Lung (tissue), 12 donors: ENCODE data around the gene MYH6. TPM values are rescaled to one million over a fixed set of nuclear protein-coding genes. Genes with fewer than 3 reads are reported as not detected.

ENCODE experiments used
- ATAC-seq: fragments of 200-7000 bp; cut with Tn5 transposase; one replicate; pipeline ENCODE4 v1.9.1; 2020; ENCODE audit warnings: moderate number of reproducible peaks; ENCODE audit not compliant: insufficient read depth, low FRiP score
- DNase-seq, 3 donors: peaks; one replicate each; pipeline ENCODE4 v3.0.0-alpha.2; 2013 to 2017
- H3K27ac ChIP-seq, 2 donors: one replicate each; pipeline ENCODE4 v1.5.1; 2013; ENCODE audit warnings: mild to moderate bottlenecking in 2 of 2, moderate library complexity in 2 of 2, control low read depth in 1 of 2, inconsistent platforms in 1 of 2, low read depth in 1 of 2, low read length in 1 of 2
- H3K27me3 ChIP-seq, 3 donors: one replicate each; pipeline ENCODE4 v1.5.1; 2013; ENCODE audit warnings: low read length in 2 of 3; ENCODE audit not compliant: control insufficient read depth in 3 of 3, insufficient read depth in 3 of 3
- H3K36me3 ChIP-seq, 4 donors: one replicate each; pipeline ENCODE4 v1.5.1; 2013; ENCODE audit warnings: low read length in 4 of 4, mild to moderate bottlenecking in 1 of 4, moderate library complexity in 1 of 4; ENCODE audit not compliant: control insufficient read depth in 4 of 4, insufficient read depth in 4 of 4
- H3K4me1 ChIP-seq, 5 donors: one replicate each; pipeline ENCODE4 v1.5.1; 2013; ENCODE audit warnings: low read length in 5 of 5, mild to moderate bottlenecking in 2 of 5, moderate library complexity in 1 of 5; ENCODE audit not compliant: control insufficient read depth in 5 of 5, insufficient read depth in 5 of 5
- H3K4me3 ChIP-seq: one replicate; pipeline ENCODE4 v1.5.1; 2013; ENCODE audit warnings: mild to moderate bottlenecking, control low read depth, moderate library complexity
- H3K9ac ChIP-seq, 2 donors: one replicate each; pipeline ENCODE4 v1.5.1; 2013; ENCODE audit warnings: low read length in 2 of 2, control low read depth in 1 of 2; ENCODE audit not compliant: insufficient read depth in 1 of 2
- H3K9me3 ChIP-seq, 4 donors: one replicate each; pipeline ENCODE4 v1.5.1; 2013; ENCODE audit warnings: low read length in 3 of 4, mild to moderate bottlenecking in 1 of 4, moderate library complexity in 1 of 4; ENCODE audit not compliant: control insufficient read depth in 4 of 4, insufficient read depth in 3 of 4
- WGBS, 2 donors: extraction: QIAGEN DNeasy Blood & Tissue Kit; methylation state at CpG; one replicate each; pipeline ENCODE4 v1.1.7; 2013; 5-methylcytosine and 5-hydroxymethylcytosine counted together
- polyA plus RNA-seq, 2 donors: library from polyadenylated mRNA; stranded (reverse); fragments of 200-250 nt; gene quantifications; one replicate each; pipeline ENCODE4 v1.2.1, GENCODE V29; 2013
- total RNA-seq, 2 donors: library from RNA; depleted of rRNA in 1 of 2; stranded (reverse); fragments of >200 nt in 1 of 2; gene quantifications; one replicate each; pipeline ENCODE4 v1.2.1, GENCODE V29; 2014 to 2021
- TF ChIP-seq, protein P1 (sequence below): IDR thresholded peaks from 2 replicates; pipeline ENCODE4 v1.5.1; 2012; ENCODE audit warnings: mild to moderate bottlenecking; ENCODE audit errors: control extremely low read depth, extremely low read depth
- donor health status: control.
- donor health status: control.
- donor health status: Bipolar disorder and iron deficiency.
- donor health status: healthy.
- donor health status: DM: yes; HTN: yes; CAD: no.

Gene MYH6
- total and polyA plus RNA-seq, 4 donors, result 0.25 to 7.1 (median 0.28) TPM; not detected in 1

DNA sequence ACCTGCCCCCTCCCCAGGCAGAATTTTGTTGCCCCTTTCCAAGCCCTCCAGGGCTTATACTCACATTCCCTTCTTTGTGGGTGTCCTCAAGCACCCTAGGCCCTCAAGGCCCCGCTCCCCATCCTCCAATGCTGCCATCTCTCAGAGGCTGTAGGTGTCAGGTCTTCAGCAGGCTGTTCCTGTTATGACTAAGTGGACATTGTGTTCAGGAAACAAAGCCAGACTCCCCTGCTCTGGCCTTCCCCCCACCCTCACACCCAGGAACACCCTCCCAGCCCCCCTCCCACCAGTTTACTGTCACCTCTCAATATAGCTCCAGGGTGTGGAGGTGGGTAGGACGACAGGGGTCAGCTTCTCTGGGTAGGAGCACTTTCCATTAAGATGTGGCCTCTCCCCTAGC is 1.4 kb upstream of the MYH6 start:
- H3K9me3 ChIP-seq, result peaks cover 0 to under 1% (median 0%) of the 10 kb centered on the region in 4 donors
- no peak overlapping the region for H3K9ac ChIP-seq
- no peak overlapping the region for H3K4me3 ChIP-seq
- DNase-seq (no peak), ATAC-seq (no peak)
- TF ChIP-seq, protein P1, sequence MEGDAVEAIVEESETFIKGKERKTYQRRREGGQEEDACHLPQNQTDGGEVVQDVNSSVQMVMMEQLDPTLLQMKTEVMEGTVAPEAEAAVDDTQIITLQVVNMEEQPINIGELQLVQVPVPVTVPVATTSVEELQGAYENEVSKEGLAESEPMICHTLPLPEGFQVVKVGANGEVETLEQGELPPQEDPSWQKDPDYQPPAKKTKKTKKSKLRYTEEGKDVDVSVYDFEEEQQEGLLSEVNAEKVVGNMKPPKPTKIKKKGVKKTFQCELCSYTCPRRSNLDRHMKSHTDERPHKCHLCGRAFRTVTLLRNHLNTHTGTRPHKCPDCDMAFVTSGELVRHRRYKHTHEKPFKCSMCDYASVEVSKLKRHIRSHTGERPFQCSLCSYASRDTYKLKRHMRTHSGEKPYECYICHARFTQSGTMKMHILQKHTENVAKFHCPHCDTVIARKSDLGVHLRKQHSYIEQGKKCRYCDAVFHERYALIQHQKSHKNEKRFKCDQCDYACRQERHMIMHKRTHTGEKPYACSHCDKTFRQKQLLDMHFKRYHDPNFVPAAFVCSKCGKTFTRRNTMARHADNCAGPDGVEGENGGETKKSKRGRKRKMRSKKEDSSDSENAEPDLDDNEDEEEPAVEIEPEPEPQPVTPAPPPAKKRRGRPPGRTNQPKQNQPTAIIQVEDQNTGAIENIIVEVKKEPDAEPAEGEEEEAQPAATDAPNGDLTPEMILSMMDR, result no peak
- no peaks in the 10 kb centered on the region for H3K36me3 ChIP-seq
- H3K27me3 ChIP-seq, result no peaks in the 10 kb centered on the region
- H3K4me1 ChIP-seq, result no peaks in the 10 kb centered on the region
- H3K27ac ChIP-seq, result peak overlapping the region in 1 of 2 donors; percentile 93
- 74 to 93% methylated on average over 2 of the region's 2 CpGs for WGBS, 2 donors

DNA sequence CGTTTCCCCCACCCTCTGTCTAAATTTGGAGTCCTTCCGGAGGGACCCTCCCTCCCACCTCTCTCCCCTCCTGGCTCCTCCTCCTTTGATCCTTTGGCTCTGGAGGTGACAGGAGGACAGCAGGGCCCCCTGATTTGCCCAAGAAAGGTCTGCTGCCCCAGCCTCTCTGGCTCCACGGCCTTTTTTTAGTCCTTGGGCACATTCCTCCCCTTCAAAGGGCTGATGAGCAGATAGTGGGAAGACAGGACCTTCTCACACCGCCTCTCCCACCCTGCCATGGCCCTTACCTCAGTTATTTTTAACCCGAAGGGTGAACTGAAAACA is 196 bp upstream of the MYH6 start:
- Histone ChIP-seq H3K27me3 (no peaks in the 10 kb centered on the region), H3K4me3 (no peak overlapping the region), H3K4me1 (no peaks in the 10 kb centered on the region), H3K36me3 (no peaks in the 10 kb centered on the region), H3K27ac (peak overlapping the region in 1 of 2 donors; percentile 92), H3K9me3 (peaks cover 0 to 3% (median 0%) of the 10 kb centered on the region in 4 donors), H3K9ac (no peak overlapping the region)
- TF ChIP-seq, protein P1, result no peak
- 46 to 63% methylated on average over 5 of the region's 5 CpGs for WGBS, 2 donors
- DNase-seq (no peak), ATAC-seq (no peak)

DNA sequence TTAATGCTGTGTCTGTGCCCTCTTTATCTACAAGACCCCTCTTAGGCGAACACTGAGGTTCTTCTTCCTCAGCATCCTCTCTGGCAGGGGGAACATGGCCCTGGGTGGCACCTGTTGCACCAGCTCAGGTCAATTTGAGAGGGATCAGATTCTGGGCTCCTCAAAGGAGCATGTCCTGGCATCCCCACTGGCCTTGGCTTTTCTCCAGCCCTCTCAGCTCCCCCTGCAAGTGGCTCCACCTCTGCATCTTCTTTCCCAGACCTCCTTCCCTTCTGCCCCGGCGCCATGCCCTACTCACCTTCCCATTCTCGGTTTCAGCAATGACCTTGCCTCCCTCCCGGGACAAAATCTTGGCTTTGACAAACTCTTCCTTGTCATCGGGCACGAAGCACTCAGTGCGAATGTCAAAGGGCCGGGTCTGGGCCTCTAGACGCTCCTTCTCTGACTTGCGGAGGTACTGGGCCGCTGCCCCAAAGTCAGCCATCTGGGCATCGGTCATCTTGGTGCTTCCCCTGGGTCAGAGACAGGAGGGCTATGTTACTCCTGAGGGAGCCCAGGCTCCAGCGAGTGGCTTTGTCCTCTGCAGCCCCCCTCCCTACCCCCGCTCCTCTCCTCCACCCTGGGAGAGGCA is 1.2 kb downstream of the MYH6 start:
- WGBS, 2 donors, result 86 to 95% methylated on average over 15 of the region's 15 CpGs
- DNase-seq (no peak), ATAC-seq (no peak)
- Histone ChIP-seq H3K36me3 (no peaks in the 10 kb centered on the region), H3K9me3 (peaks cover 0 to 5% (median 0%) of the 10 kb centered on the region in 4 donors), H3K4me3 (no peak overlapping the region), H3K4me1 (no peaks in the 10 kb centered on the region), H3K27ac (peak overlapping the region in 1 of 2 donors; percentile 91), H3K9ac (no peak overlapping the region), H3K27me3 (peaks cover 0 to 5% (median 0%) of the 10 kb centered on the region in 3 donors)
- TF ChIP-seq, protein P1, result no peak

DNA sequence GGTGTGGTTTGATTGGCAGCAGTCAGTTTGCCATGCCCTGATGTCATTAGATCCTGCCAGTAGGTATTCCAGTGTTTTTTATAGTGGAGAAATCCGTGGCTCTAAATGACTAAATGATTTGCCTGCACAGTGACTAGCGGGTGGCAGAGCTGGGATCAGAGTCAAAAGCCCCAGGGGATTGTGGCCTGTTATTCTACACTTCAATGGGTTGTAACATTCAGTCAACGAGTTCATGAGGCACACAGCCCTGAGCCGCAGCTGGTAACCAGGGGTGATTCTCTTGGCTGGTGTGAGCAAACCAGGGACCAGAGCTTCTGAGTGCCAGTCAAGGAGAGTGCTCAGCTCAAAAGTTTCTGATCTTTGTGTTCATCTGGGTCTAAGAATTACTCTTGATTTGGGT is 1.8 kb downstream of the MYH6 start:
- peak overlapping the region in 1 of 2 donors; percentile 91 for H3K27ac ChIP-seq
- no peaks in the 10 kb centered on the region for H3K36me3 ChIP-seq
- ATAC-seq, result no peak
- 62 to 78% methylated on average over 4 of the region's 4 CpGs for WGBS, 2 donors
- H3K9me3 ChIP-seq, result peaks cover 0 to 5% (median 0%) of the 10 kb centered on the region in 4 donors
- H3K4me1 ChIP-seq, result no peaks in the 10 kb centered on the region
- no peak overlapping the region for H3K4me3 ChIP-seq
- H3K27me3 ChIP-seq, result peaks cover 0 to 5% (median 0%) of the 10 kb centered on the region in 3 donors
- no peak overlapping the region for H3K9ac ChIP-seq
- no peak for DNase-seq
- TF ChIP-seq, protein P1, result no peak
